Parietal lobe (tissue), 2 donors: Measurements from ENCODE around the gene UBE4B. TPM values are rescaled to one million over a fixed set of nuclear protein-coding genes. Genes with fewer than 3 reads are reported as not detected.

Experiments used
- small RNA-seq: library from RNA; depleted of rRNA; stranded (forward); fragments of <200 nt; gene quantifications from one replicate; pipeline ENCODE3, GENCODE V24; 2014; ENCODE audit warnings: low replicate concordance
- total RNA-seq: library from RNA; depleted of rRNA; stranded (reverse); fragments of >200 nt; gene quantifications from one replicate; pipeline ENCODE4 v1.2.3, GENCODE V29; 2014

Gene UBE4B
- 52.9 TPM for total RNA-seq

DNA sequence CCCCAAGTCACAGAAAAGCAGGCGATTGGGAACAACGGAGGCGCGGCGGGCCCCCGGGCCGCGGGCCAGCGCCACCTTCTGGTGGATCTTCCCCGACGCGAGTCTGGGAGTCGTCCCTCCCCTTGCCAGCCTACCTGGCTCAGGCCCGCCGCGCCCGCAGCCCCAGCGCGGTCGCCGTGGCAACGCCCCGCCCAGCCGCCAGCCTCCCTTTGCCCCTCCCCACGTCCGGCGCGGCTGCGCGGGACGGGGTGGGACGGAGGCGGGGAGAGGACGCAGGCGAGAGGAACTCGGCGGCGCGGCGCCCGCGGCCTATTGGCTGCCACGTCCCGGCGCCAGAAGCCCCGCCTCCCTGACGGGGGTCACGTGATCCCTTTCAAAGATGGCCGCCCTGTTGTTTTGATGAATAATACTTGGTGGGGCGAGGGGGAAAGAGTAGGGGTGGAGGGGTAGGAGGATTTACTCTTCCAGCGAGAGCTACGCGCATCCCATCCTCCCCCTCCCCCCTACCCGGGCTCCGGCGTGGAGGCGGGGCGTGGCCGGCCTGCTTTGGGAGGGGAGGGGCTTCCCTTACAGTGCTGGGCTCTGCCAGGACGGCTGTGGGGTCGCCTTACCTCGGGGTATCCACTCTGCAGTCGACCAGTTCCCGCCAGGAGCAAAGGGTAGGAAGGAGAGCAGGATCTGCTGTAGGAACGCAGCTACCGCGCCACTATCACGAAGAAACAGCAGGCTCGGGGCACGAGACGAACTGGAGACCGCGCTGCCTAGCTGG lies at the start of gene UBE4B:
Gene UBE4B, plus strand, starts transcription at position 369 of the 769 bp plus-strand sequence. CDS start 713 bp downstream, outside the sequence.

DNA sequence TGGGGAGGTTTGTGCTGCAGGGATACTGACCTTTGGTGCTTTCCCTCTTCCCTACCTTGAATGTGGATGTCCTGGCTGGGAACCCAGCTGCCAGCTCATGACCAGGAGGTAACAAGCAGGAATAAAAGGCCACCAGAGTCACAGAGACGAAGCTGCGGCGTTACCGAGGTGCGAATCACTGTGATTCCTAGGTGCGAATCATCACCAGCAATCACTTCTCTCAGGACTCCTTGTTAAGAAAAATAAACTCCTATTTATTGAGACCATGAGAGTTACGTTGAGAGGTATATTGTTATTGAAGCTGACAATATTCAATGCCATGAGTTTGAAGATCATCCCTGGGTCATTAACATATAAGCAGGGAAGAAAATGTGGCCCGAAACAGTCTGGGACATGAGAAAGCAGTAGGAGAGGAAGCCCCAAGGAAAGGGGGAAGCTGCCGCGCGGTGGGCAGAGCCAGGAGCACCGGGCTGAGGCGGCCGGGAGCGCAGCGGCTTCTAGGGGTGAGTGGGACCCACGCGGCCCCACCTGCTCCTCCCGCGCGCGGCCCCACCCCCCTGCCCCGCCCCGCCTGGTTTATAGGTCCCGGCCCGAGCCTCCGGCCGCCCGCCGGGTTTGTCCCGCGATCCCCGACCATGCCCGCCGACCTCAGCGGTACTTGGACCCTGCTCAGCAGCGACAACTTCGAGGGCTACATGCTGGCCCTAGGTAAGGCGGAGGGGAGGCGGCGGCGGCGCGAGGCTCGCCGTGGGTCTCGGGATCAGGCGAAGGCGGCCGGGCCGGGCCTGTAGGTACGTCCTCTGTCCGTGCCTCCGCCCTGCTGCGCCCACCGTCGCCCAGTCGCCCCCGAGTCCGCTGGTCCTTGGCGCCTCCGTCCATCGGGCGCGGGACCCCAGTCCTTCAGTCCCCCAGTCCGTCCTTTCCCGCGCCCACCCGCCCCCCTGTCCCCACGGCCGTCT lies 35.9 kb upstream of the UBE4B start, which contains the start of gene RBP7:
Gene RBP7, plus strand, starts transcription at position 605 of the 959 bp plus-strand sequence. Its CDS starts 31 bp downstream, at position 636.

DNA sequence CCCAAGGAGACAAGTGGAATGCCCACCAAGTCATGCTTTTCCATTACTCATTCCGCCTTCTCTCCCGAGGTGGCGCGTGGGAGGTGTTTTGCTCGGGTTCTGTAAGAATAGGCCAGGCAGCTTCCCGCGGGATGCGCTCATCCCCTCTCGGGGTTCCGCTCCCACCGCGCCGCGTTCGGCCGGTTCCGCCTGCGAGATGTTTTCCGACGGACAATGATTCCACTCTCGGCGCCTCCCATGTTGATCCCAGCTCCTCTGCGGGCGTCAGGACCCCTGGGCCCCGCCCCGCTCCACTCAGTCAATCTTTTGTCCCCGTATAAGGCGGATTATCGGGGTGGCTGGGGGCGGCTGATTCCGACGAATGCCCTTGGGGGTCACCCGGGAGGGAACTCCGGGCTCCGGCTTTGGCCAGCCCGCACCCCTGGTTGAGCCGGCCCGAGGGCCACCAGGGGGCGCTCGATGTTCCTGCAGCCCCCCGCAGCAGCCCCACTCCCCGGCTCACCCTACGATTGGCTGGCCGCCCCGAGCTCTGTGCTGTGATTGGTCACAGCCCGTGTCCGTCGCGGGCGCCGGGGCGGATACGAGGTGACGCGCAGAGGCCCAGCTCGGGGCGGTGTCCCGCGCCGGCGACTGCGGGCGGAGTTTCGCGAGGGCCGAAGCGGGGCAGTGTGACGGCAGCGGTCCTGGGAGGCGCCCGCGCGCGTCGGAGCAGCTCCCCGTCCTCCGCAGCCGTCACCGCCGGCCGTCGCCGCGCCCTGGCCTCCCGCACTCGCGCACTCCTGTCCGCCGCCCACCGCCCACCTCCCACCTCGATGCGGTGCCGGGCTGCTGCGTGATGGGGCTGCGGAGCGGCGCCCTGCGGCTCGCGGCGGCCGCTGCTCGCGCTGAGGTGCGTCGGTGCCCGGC lies 177.4 kb downstream of the UBE4B start, which contains the start of gene KIF1B:
Gene KIF1B, plus strand, starts transcription at position 666 of the 906 bp plus-strand sequence. CDS start 21,759 bp downstream, outside the sequence.

Small RNAs within 50 kb of the gene (small RNA-seq; reads per million reads assigned to genes)
- not detected for gene MIR1273D
- not detected for gene RNU6-828P

Other genes with a start within 250 kb of the UBE4B start
- gene CLSTN1, start 209.0 kb upstream of the UBE4B start, total RNA-seq, result 141 TPM
- gene CTNNBIP1, start 122.7 kb upstream of the UBE4B start, total RNA-seq, result 41.0 TPM
- 59.5 TPM for gene LZIC, start 89.6 kb upstream of the UBE4B start, total RNA-seq
- gene NMNAT1, start 89.5 kb upstream of the UBE4B start, total RNA-seq, result 5.9 TPM
- not detected for gene RBP7, start 35.7 kb upstream of the UBE4B start, total RNA-seq
- 394 TPM for gene KIF1B, start 177.6 kb downstream of the UBE4B start, total RNA-seq